Measurements from ENCODE around the gene BMP7.

DNA sequence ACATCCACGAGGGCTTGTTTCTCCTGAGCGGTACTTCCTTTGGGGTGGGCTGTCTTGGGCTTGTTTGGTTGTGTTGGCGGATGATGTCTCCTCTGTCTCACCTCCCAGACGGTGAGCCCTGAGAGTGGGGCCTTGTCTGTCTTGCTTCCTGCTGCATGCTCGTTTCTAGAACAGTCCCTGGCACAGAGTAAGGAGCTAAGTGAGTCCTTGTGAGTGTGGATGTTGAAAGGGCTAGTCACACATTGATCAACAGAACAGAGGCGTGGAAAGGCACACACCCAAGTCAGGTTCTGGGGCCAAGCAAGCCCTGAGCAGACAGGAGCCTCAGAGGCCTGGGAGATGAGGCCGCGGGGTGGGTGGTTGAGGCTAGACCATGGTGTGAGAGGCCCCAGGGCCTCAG, 111.0 kb downstream of the BMP7 start:
- no peak for TF ChIP-seq POLR2A (IDR thresholded peaks at IDR 0.05)
- TF ChIP-seq, protein P1, sequence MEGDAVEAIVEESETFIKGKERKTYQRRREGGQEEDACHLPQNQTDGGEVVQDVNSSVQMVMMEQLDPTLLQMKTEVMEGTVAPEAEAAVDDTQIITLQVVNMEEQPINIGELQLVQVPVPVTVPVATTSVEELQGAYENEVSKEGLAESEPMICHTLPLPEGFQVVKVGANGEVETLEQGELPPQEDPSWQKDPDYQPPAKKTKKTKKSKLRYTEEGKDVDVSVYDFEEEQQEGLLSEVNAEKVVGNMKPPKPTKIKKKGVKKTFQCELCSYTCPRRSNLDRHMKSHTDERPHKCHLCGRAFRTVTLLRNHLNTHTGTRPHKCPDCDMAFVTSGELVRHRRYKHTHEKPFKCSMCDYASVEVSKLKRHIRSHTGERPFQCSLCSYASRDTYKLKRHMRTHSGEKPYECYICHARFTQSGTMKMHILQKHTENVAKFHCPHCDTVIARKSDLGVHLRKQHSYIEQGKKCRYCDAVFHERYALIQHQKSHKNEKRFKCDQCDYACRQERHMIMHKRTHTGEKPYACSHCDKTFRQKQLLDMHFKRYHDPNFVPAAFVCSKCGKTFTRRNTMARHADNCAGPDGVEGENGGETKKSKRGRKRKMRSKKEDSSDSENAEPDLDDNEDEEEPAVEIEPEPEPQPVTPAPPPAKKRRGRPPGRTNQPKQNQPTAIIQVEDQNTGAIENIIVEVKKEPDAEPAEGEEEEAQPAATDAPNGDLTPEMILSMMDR (IDR thresholded peaks at IDR 0.05): no peak
